Renal cortex interstitium (tissue), 11 donors: ENCODE measurements around the gene PRR13. TPM values are rescaled to one million over a fixed set of nuclear protein-coding genes. Genes with fewer than 3 reads are reported as not detected.
A peak's percentile ranks its signal among the peaks of the same experiment; 100 is the strongest.

ENCODE experiments used
- DNase-seq, 11 donors: peaks; one replicate each; pipeline ENCODE4 v3.0.0-alpha.2; 2013; ENCODE audit warnings: low read depth in 9 of 11, low spot score in 4 of 11; ENCODE audit errors: extremely low read depth in 1 of 11
- polyA plus RNA-seq, 3 donors: library from polyadenylated mRNA; unstranded; fragments of 120-200 nt; gene quantifications; one replicate each; pipeline ENCODE4 v1.2.1, GENCODE V29; 2013; ENCODE audit not compliant: insufficient read length in 3 of 3

The PRR13 gene
- polyA plus RNA-seq, 3 donors, result 164 to 186 (median 169) TPM

DNA sequence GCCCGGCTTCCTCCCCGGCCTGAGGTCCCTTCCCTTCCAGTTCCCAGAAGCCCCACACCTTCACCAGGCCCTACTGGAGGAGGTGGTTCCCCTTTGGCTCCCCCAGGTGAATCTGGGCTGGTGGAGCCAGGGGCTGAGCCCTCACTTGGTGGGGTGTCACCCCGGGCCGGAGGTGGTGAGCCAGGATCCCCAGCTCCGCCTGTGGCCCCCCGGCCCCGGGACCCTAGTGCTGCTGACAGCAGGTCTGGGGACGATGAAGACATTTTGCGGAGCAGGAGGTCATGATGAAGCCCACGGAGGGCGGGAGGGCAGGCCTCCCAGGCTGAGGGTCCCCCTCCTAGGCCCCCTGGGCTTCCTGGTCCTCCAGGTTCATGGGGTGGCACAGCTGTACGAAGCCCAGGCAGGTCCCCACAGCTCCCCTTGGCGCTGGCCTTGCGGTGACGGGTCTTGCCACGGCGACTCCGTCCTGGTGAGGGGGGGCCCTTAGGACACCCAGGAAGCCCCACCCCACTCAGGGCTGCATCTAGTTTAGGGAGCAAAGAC is 41.2 kb downstream of the PRR13 start:
- DNase-seq, result no peak

GRCh38 chr12:53483225-53483978 is 41.9 kb downstream of the PRR13 start:
- DNase-seq, result no peak

DNA sequence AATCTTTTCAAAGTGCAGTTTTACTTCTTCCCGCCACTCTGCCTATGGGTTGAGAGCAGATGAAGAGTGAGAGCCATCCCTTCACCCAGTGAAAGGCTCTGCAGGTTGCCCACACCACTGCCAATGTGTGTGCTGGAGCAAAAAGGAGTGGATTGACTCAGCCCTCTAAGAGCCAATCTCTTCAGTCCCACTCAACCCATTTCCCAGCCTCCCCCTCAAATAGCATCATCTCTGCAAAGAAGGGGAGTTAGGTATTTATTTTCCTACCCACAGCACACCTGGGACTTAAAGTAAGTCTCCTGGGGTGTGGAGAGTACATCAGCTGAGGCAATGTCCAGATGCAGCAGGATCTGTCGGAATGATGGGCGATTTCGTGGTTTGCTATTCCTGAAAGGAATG is 42.4 kb downstream of the PRR13 start:
- no peak for DNase-seq

- DNase-seq, result no peak
These were observed 43.4 kb downstream of the PRR13 start for GRCh38 chr12:53484686-53485575.

DNA sequence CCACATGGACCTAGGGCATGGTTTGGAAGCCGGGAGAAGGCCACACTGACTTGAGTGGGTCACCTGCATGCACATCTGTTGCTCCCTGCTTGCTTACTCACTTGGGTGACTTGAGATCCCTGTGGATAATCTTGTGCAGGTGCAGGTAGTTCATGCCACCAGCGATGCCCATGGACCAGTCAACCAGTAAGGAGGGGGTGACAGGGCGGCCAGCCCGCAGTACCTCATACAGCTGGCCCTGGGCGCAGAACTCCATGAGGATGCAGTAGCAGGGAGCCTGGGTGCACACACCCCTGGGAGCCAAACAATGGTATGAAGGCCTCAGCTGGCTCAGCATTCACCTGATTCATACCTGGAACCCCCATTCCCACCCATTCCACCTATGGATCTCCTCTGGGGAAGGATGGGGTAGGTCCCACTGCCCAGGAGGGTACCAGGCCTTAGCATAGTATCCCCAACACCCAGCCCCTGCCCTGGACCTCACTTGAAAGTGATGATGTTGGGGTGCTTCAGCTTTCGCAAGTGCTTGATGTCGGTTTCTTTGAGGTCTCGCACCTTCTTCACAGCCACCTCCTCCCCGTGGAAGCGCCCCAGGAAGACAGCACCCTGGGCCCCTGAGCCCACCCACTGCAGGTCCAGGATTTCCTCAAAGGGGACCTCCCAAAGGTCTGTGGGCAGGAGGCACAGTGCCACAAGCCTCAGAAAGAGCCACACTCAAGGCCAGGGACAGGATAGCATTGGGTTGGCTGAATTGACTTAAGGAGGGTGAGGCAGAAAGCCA is 44.6 kb downstream of the PRR13 start:
- no peak for DNase-seq

DNA sequence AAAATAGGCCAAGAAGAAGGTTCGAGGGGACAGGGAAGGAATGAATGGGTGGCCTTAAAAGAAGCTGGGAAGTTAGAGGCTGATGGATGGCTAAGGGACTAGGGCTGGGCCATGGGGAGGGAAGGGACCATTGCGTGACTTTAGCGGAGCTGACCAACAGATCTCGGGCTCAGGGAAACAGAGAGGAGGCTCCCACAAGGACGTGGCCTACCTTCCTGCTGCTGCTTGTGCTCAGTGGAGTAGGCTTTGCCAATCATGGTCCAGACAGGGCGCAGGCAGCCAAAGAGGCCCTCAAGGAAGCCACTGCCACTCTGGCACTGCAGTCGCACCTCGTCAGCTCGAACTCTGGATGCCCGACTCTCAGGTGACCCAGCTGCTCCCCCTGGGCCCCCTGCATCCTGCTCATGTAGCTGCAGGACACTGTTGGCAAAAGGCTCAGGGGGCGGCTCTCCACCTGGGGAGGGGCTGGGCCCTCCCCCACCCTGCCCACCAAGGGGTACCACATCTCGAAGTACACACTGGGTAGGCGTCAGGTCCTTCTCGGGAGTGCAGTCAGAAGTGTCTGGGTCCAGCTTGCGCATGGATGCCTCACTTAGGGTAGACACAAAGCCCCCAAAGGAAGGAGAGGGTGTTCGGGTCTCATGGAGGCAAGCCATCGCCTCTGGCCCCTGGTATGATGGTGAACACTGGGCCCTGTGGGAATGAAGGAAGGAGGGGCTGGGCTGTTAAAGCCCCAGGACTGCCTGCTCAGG is 45.4 kb downstream of the PRR13 start:
- DNase-seq, result no peak

GRCh38 chr12:53489242-53489864 is 47.8 kb downstream of the PRR13 start:
- peak in 2 of 11 donors; percentile 71 to 76 for DNase-seq

- DNase-seq, result peak in 1 of 11 donors; percentile 30
These were observed 50.7 kb downstream of the PRR13 start for GRCh38 chr12:53492188-53492587.

- DNase-seq, result peak; percentile 87 to 96 (median 94)
These were observed 51.5 kb downstream of the PRR13 start for GRCh38 chr12:53492830-53493609.

- no peak for DNase-seq
These were observed 52.3 kb downstream of the PRR13 start for GRCh38 chr12:53493610-53494391.

Other genes starting within 250 kb of the PRR13 start
- 1 to 10 TPM; 1.4 to 2.3 (median 1.5) TPM for gene ITGB7, start 234.5 kb upstream of the PRR13 start, polyA plus RNA-seq
- gene RARG, start 209.5 kb upstream of the PRR13 start, polyA plus RNA-seq, result 10 to 100 TPM; 28.4 to 36.6 (median 31.4) TPM
- 10 to 100 TPM; 11.6 to 13.0 (median 12.5) TPM for gene ESPL1, start 173.4 kb upstream of the PRR13 start, polyA plus RNA-seq
- gene PFDN5, start 146.2 kb upstream of the PRR13 start, polyA plus RNA-seq, result 100 to 1,000 TPM; 594 to 736 (median 735) TPM
- gene MYG1, start 142.0 kb upstream of the PRR13 start, polyA plus RNA-seq, result 10 to 100 TPM; 45.0 to 57.6 (median 53.7) TPM
- gene AAAS, start 120.1 kb upstream of the PRR13 start, polyA plus RNA-seq, result 10 to 100 TPM; 78.6 to 96.1 (median 82.0) TPM
- gene SP7, start 105.4 kb upstream of the PRR13 start, polyA plus RNA-seq, result under 1 TPM in 2 of 3 donors, not detected in 1; 0.20 to 0.23 TPM
- 10 to 100 TPM; 74.4 to 86.0 (median 83.6) TPM for gene SP1, start 61.6 kb upstream of the PRR13 start, polyA plus RNA-seq
- under 1 TPM; 0.26 to 0.30 (median 0.29) TPM for gene AMHR2, start 17.9 kb upstream of the PRR13 start, polyA plus RNA-seq
- gene PCBP2, start 10.4 kb downstream of the PRR13 start, polyA plus RNA-seq, result 1,000 to 10,000 TPM; 1,105 to 1,163 (median 1,124) TPM
- 10 to 100 TPM; 25.6 to 42.5 (median 26.1) TPM for gene MAP3K12, start 57.7 kb downstream of the PRR13 start, polyA plus RNA-seq
- gene TARBP2, start 59.5 kb downstream of the PRR13 start, polyA plus RNA-seq, result 10 to 100 TPM; 43.4 to 54.1 (median 49.4) TPM
- gene NPFF, start 65.8 kb downstream of the PRR13 start, polyA plus RNA-seq, result under 1 TPM; 0.47 to 1.00 (median 0.81) TPM
- gene ATF7, start 184.6 kb downstream of the PRR13 start, polyA plus RNA-seq, result 10 to 100 TPM; 41.3 to 43.9 (median 43.6) TPM
- gene ATP5MC2, start 234.3 kb downstream of the PRR13 start, polyA plus RNA-seq, result 100 to 1,000 TPM; 598 to 641 (median 611) TPM